GM04503 (cell line): ENCODE measurements around the gene ASIC3.
"Not testable (repeated sequence)": the region's sequence is repeated elsewhere in the genome, so short reads cannot be mapped to it uniquely, and the experiment has no call there.

ENCODE experiments used
- DNase-seq: peaks from one replicate; pipeline ENCODE4 v3.0.0-alpha.2; 2012; ENCODE audit warnings: low read depth

ASIC3 gene

DNA sequence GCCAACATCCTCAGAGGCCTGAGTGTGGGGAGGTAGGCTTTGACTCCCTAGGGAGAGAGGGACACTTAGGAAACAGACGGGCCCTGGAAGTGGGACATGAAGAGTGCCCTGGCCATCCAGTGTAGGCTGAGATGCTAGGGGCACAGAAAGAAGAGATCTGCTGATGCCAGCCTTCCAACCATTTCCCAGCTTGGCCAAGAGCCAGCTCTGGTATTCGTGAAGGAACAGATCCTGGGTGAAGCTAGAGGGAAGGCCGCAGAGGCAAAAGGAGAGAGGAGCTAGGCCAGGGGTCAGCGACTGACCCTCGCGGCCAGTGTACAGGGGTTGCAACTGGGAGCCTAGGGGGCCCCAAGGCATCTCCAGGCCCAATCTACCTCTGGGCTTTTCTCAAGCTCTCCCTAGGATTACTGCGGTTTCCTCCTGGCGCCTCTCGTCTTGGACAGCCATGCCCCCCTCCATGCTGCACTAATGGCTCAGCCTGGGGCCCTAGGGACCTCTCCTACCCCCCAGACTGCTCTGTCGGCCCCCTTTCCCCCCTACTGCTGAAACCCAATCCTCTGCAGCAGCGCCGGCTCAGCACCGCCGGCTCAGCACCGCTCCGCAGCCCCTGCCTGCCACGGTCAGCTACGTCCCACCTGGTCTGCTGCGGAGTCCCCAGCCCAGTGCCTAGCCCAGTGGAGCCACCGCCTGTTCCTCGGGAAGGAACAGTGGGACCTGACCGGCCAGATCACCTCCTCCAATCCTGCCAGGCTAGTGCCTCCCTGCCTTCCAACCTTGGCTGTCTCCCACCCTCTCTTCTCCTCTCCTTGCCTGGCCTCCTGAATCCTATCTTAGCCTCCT is at the start of gene ASIC3:
Gene ASIC3 (plus strand): TSS at position 556 of the 840 bp plus-strand sequence. CDS start 355 bp downstream, outside the sequence.
- no peak for DNase-seq

- no peak for DNase-seq
These were observed 49.3 kb upstream of the ASIC3 start for GRCh38 chr7:150999001-150999400.

- DNase-seq = no peak
These were observed 48.7 kb upstream of the ASIC3 start for GRCh38 chr7:150999497-151000230.

- DNase-seq = no peak
These were observed 47.3 kb upstream of the ASIC3 start for GRCh38 chr7:151000897-151001495.

GRCh38 chr7:151001546-151001945 is 46.8 kb upstream of the ASIC3 start:
- DNase-seq = no peak

DNA sequence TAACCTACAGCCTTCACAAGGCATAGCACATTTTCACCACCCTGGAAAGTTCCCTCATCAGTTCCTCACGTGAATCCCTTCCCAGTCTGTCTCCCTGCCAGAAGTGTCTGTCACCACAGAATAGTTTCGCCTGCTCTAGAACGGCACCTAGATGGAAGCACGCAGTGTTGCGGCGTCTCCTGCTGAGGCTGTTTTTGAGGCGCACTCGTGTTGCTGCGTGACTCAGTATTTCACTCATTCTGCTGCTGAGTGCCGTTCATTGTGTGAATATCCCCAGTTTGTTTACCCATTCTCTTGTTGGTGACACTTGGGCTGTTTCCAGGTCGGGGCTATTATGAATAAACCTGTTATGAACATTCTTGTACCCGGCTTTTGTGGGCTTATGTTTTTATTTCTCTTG is 44.8 kb upstream of the ASIC3 start:
- DNase-seq = no peak

DNA sequence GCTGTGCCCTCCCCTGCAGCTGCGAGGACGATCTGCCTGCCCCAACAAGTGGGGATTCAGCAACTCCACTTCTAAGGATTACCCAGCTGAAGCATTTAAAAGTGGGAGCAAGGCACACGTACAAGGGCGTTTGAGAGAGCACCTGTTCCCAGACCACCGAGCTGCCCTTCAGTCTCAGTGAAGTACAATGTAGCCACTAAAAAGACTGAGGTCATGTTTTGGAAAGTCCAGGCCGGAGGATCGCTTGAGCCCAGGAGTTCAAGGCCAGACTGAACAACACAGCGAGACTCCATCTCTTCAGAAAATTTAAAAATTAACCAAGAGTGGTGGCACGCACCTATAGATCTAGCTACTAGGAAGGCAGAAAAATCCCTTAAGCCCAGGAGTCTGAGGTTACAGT is 42.8 kb upstream of the ASIC3 start:
- DNase-seq = no peak

GRCh38 chr7:151006590-151007300 is 41.6 kb upstream of the ASIC3 start:
- DNase-seq = no peak

DNA sequence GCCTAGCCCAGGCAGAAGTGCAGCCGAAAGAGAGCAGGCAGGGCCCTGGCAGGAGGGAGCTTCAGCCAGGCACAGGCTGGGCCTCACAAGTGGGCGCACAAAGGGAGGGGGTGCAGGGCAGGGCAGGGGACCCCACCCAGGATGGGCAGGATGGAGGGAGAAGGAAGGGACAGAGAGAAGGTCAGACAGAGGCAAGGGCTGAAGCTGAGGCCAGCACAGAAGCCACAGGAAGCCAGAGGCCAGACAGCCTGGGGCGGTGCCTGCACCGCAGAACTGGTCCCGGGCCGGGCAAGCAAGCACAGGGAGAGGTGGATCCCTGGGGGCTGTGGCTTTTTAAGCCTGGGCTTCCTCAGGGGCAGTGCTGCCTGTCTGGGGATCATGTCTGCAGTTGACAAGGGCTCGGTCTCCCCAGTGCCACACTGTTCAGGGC is 40.8 kb upstream of the ASIC3 start:
- DNase-seq = no peak

- no peak for DNase-seq
These were observed 40.2 kb upstream of the ASIC3 start for GRCh38 chr7:151008143-151008510.

- no peak for DNase-seq
These were observed 39.6 kb upstream of the ASIC3 start for GRCh38 chr7:151008511-151009323.

DNA sequence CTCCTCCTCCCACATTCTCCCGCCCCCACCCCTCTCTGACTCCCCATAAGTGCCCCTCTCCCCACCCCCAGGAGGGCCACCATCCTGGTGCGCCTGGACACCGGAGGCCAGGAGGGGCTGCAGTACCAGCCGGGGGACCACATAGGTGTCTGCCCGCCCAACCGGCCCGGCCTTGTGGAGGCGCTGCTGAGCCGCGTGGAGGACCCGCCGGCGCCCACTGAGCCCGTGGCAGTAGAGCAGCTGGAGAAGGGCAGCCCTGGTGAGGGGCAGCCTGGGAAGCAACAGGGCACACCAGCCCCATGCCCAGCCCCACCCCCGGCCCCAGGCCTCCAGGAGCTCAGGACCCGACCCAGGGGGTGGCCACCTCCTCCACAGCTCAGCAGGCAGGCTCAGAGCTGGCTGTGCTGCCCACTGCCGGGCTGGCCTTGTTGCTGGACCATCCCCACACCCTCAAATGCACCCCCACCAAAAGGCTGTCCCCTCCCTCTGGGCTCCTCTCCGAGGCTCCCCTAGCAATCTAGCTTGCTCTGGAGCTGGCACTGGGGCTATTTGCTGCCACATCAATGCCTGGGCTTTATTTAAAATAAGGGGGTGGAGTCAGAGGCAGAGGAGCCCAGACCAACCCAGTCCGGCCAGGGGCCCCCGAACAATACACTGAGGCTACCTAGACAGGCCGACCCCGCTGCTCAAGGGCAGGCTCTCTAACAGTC is 38.8 kb upstream of the ASIC3 start:
- no peak for DNase-seq

DNA sequence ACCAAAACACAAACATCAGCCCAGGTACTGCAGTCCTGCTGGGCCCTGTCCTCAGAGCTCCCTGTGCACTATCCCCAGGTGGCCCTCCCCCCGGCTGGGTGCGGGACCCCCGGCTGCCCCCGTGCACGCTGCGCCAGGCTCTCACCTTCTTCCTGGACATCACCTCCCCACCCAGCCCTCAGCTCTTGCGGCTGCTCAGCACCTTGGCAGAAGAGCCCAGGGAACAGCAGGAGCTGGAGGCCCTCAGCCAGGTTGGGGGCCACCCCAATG is 38.4 kb upstream of the ASIC3 start:
- no peak for DNase-seq

DNA sequence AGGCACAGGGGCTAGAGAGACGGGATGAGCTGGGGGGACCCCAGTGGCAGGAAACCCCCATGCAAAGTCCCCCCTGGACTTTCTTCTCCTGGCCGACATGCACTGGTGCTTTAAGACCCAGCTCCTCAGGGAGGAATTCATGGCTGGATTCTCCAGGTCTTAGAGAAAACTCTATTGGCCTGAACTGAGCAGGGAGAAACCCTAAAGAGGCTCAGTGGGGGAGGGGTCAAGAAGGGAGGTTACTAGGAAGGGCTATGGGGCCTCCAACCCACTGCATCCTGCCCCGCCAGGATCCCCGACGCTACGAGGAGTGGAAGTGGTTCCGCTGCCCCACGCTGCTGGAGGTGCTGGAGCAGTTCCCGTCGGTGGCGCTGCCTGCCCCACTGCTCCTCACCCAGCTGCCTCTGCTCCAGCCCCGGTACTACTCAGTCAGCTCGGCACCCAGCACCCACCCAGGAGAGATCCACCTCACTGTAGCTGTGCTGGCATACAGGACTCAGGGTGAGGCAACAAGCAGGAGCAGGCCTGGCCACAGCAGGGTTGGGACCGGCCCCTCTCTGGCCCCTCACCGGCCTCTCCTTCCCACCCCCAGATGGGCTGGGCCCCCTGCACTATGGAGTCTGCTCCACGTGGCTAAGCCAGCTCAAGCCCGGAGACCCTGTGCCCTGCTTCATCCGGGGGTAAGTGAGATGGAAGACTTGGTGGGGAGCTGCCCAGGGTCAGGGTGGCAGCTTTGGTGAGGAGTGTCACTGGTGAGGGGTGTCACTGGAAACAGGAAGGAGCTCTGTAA is 37.8 kb upstream of the ASIC3 start:
- DNase-seq = no peak

GRCh38 chr7:151011097-151011409 is 37.3 kb upstream of the ASIC3 start:
- DNase-seq = no peak

GRCh38 chr7:151011616-151012015 is 36.7 kb upstream of the ASIC3 start:
- DNase-seq = not testable (repeated sequence)

GRCh38 chr7:151012031-151012692 is 36.2 kb upstream of the ASIC3 start:
- DNase-seq = no peak

DNA sequence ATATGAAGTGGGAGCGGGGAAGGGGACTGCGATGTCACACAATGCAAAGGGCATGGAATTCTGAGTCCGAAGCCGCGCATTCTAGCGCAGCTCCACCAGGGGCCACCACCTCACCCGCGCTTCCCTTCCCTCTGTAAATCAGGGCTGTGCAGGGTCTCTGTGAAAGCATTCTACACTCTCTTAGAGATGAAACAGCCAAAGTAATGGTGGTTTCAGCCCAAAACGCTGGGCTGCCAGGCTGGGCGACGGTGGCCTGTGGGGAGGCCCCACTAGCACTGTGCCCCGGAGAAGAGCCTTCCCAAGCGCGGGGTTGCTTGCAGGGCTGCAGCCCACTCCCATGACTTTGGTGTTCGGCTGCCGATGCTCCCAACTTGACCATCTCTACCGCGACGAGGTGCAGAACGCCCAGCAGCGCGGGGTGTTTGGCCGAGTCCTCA is 35.4 kb upstream of the ASIC3 start:
- no peak for DNase-seq

GRCh38 chr7:151013356-151013732 is 35.0 kb upstream of the ASIC3 start:
- no peak for DNase-seq
